Fibroblast of villous mesenchyme (primary cell): ENCODE results near the gene GRSF1. TPM values are rescaled to one million over a fixed set of nuclear protein-coding genes. Genes with fewer than 3 reads are reported as not detected.

Source experiments
- DNase-seq: peaks from one replicate; pipeline ENCODE4 v3.0.0-alpha.2; 2010; ENCODE audit warnings: low read depth
- H3K4me3 ChIP-seq: 2 replicates; pipeline ENCODE4 v1.5.1; 2011; ENCODE audit warnings: low read depth, mild to moderate bottlenecking, low read length
- small RNA-seq: library from RNA; depleted of rRNA; stranded (forward); fragments of <200 nt; gene quantifications from one replicate; pipeline ENCODE3, GENCODE V24; 2012
- total RNA-seq: library from RNA; depleted of rRNA; stranded (reverse); fragments of >200 nt; gene quantifications from 2 replicates; pipeline ENCODE4 v1.2.3, GENCODE V29; 2012
- TF ChIP-seq, protein P1 (sequence below): IDR thresholded peaks from 2 replicates; pipeline ENCODE4 v1.5.1; 2012; ENCODE audit warnings: low read depth, mild to moderate bottlenecking, low read length; ENCODE audit not compliant: insufficient read depth

Gene GRSF1
- total RNA-seq, 1 donor: 117 TPM

DNA sequence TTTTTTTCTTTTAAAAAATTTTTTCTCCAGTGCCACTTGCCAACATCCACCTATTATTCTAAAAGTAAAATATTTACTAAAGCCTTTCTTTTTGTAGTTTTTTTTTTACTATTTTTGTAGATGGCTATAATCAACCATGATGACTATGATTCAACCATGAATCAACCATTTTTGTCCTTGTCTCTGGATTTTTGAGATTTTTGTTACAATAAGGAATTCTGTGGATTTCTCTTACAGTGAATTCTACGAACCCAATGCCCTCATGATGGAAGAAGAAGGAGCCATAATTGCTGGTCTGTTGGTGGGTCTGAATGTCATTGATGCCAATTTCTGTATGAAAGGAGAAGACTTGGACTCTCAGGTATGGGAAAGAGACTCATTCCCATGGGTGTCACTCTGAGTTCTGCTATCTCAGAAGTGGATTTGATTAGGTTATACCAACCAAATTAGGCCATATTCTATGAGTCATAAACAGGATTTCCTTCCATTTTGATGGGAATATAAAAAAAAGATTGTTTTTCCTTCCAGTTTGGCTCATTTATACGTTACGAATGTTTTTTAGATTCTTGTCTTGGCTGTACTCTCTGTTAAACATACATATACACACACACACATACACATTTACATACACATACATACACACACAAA lies 71.3 kb downstream of the GRSF1 start:
- TF ChIP-seq, protein P1, sequence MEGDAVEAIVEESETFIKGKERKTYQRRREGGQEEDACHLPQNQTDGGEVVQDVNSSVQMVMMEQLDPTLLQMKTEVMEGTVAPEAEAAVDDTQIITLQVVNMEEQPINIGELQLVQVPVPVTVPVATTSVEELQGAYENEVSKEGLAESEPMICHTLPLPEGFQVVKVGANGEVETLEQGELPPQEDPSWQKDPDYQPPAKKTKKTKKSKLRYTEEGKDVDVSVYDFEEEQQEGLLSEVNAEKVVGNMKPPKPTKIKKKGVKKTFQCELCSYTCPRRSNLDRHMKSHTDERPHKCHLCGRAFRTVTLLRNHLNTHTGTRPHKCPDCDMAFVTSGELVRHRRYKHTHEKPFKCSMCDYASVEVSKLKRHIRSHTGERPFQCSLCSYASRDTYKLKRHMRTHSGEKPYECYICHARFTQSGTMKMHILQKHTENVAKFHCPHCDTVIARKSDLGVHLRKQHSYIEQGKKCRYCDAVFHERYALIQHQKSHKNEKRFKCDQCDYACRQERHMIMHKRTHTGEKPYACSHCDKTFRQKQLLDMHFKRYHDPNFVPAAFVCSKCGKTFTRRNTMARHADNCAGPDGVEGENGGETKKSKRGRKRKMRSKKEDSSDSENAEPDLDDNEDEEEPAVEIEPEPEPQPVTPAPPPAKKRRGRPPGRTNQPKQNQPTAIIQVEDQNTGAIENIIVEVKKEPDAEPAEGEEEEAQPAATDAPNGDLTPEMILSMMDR: no peak
- DNase-seq: no peak

More for the DNA sequence above, 71.3 kb downstream of the GRSF1 start:
- H3K4me3 ChIP-seq: no peak overlapping the region

Small RNAs within 50 kb of the gene (small RNA-seq; reads per million reads assigned to genes)
- gene RF00026 (not detected), gene RNU6-891P (not detected)

Other genes with a start within 250 kb of the GRSF1 start
- not detected in 2 replicates for gene AMBN, start 247.6 kb downstream of the GRSF1 start, total RNA-seq
- 0.43 and 0.97 TPM in 2 replicates for gene ENAM, start 211.1 kb downstream of the GRSF1 start, total RNA-seq
- gene JCHAIN, start 173.4 kb downstream of the GRSF1 start, total RNA-seq: 0.64 and 2.6 TPM in 2 replicates
- 15.1 and 23.3 TPM in 2 replicates for gene UTP3, start 151.4 kb downstream of the GRSF1 start, total RNA-seq
- 56.7 and 60.5 TPM in 2 replicates for gene RUFY3, start 117.9 kb downstream of the GRSF1 start, total RNA-seq
- 12.9 and 15.5 TPM in 2 replicates for gene MOB1B, start 62.5 kb upstream of the GRSF1 start, total RNA-seq
- gene DCK, start 153.8 kb upstream of the GRSF1 start, total RNA-seq: 18.4 and 23.7 TPM in 2 replicates